HUES6 (cell line): ENCODE measurements around the gene ETFB.

Source experiments
- H3K27ac ChIP-seq: 2 replicates; pipeline ENCODE4 v1.7.0; 2013; ENCODE audit warnings: low read depth, mild to moderate bottlenecking, low read length, inconsistent platforms
- H3K27me3 ChIP-seq: 2 replicates; pipeline ENCODE4 v1.6.1; 2013; ENCODE audit warnings: low read length; ENCODE audit not compliant: control insufficient read depth, insufficient read depth
- H3K36me3 ChIP-seq: 2 replicates; pipeline ENCODE4 v1.6.1; 2013; ENCODE audit warnings: low read length; ENCODE audit not compliant: control insufficient read depth, insufficient read depth
- H3K4me1 ChIP-seq: 2 replicates; pipeline ENCODE4 v1.6.1; 2013; ENCODE audit warnings: low read length; ENCODE audit not compliant: control insufficient read depth, insufficient read depth
- H3K4me3 ChIP-seq: 2 replicates; pipeline ENCODE4 v1.5.1; 2013; ENCODE audit warnings: low read depth, low read length
- H3K9ac ChIP-seq: one replicate; pipeline ENCODE4 v1.6.1; 2013; ENCODE audit warnings: mild to moderate bottlenecking, low read length
- H3K9me3 ChIP-seq: 2 replicates; pipeline ENCODE4 v1.6.1; 2013; ENCODE audit warnings: low read depth, low read length; ENCODE audit not compliant: control insufficient read depth, insufficient read depth

Gene ETFB

GRCh38 chr19:51337141-51337860 lies 28.9 kb downstream of the ETFB start:
- peaks cover 4% of the 10 kb centered on the region; the same call in 1 of the 2 replicates for H3K36me3 ChIP-seq
- no peak overlapping the region for H3K9ac ChIP-seq
- no peaks in the 10 kb centered on the region for H3K9me3 ChIP-seq
- H3K4me1 ChIP-seq = peaks cover 25% of the 10 kb centered on the region
- no peak overlapping the region for H3K27ac ChIP-seq
- H3K27me3 ChIP-seq = peaks cover 19% of the 10 kb centered on the region
- no peak overlapping the region for H3K4me3 ChIP-seq

GRCh38 chr19:51333836-51334460 lies 32.2 kb downstream of the ETFB start:
- H3K36me3 ChIP-seq = peaks cover 32% of the 10 kb centered on the region
- no peak overlapping the region for H3K9ac ChIP-seq
- H3K27me3 ChIP-seq = no peaks in the 10 kb centered on the region
- no peak overlapping the region for H3K27ac ChIP-seq
- H3K4me1 ChIP-seq = peaks cover 10% of the 10 kb centered on the region
- no peak overlapping the region for H3K4me3 ChIP-seq
- H3K9me3 ChIP-seq = no peaks in the 10 kb centered on the region; the same call in 1 of the 2 replicates

- H3K27ac ChIP-seq = no peak overlapping the region
- H3K9ac ChIP-seq = no peak overlapping the region
- peaks cover 7% of the 10 kb centered on the region for H3K27me3 ChIP-seq
- H3K4me3 ChIP-seq = no peak overlapping the region
- no peaks in the 10 kb centered on the region; the same call in 1 of the 2 replicates for H3K9me3 ChIP-seq
- peaks cover 32% of the 10 kb centered on the region for H3K36me3 ChIP-seq
- H3K4me1 ChIP-seq = peaks cover 7% of the 10 kb centered on the region
Measured at GRCh38 chr19:51331716-51332115, 34.5 kb downstream of the ETFB start.

GRCh38 chr19:51331193-51331592 lies 35.0 kb downstream of the ETFB start:
- no peak overlapping the region for H3K9ac ChIP-seq
- peaks cover 32% of the 10 kb centered on the region for H3K36me3 ChIP-seq
- H3K4me3 ChIP-seq = no peak overlapping the region
- H3K4me1 ChIP-seq = peaks cover 7% of the 10 kb centered on the region
- peaks cover 9% of the 10 kb centered on the region for H3K27me3 ChIP-seq
- H3K27ac ChIP-seq = no peak overlapping the region
- no peaks in the 10 kb centered on the region; the same call in 1 of the 2 replicates for H3K9me3 ChIP-seq

GRCh38 chr19:51330366-51330765 lies 35.8 kb downstream of the ETFB start:
- Histone ChIP-seq H3K27me3 (peaks cover 12% of the 10 kb centered on the region), H3K27ac (no peak overlapping the region), H3K36me3 (peaks cover 32% of the 10 kb centered on the region), H3K9me3 (no peaks in the 10 kb centered on the region; the same call in 1 of the 2 replicates), H3K4me3 (no peak overlapping the region), H3K4me1 (peaks cover 7% of the 10 kb centered on the region), H3K9ac (no peak overlapping the region)

- Histone ChIP-seq H3K27ac (no peak overlapping the region), H3K27me3 (peaks cover 12% of the 10 kb centered on the region), H3K4me3 (no peak overlapping the region), H3K4me1 (peaks cover 7% of the 10 kb centered on the region), H3K9ac (no peak overlapping the region), H3K9me3 (no peaks in the 10 kb centered on the region; the same call in 1 of the 2 replicates), H3K36me3 (peaks cover 32% of the 10 kb centered on the region)
Measured at GRCh38 chr19:51329411-51329810, 36.8 kb downstream of the ETFB start.

- H3K36me3 ChIP-seq = peaks cover 34% of the 10 kb centered on the region
- no peaks in the 10 kb centered on the region; the same call in 1 of the 2 replicates for H3K9me3 ChIP-seq
- H3K27me3 ChIP-seq = peaks cover 12% of the 10 kb centered on the region
- peaks cover 7% of the 10 kb centered on the region for H3K4me1 ChIP-seq
- H3K4me3 ChIP-seq = peak overlapping the region; percentile 66
- no peak overlapping the region for H3K27ac ChIP-seq
- no peak overlapping the region for H3K9ac ChIP-seq
Measured at GRCh38 chr19:51327066-51328001, 38.9 kb downstream of the ETFB start.

- Histone ChIP-seq H3K4me1 (peaks cover 7% of the 10 kb centered on the region), H3K9me3 (no peaks in the 10 kb centered on the region; the same call in 1 of the 2 replicates), H3K36me3 (peaks cover 25% of the 10 kb centered on the region), H3K27ac (no peak overlapping the region), H3K4me3 (peak overlapping the region; percentile 66), H3K27me3 (peaks cover 12% of the 10 kb centered on the region), H3K9ac (no peak overlapping the region)
Measured at GRCh38 chr19:51326216-51327065, 39.7 kb downstream of the ETFB start.

- Histone ChIP-seq H3K4me1 (peaks cover 10% of the 10 kb centered on the region), H3K9ac (no peak overlapping the region), H3K27me3 (peaks cover 12% of the 10 kb centered on the region), H3K4me3 (no peak overlapping the region), H3K9me3 (no peaks in the 10 kb centered on the region), H3K27ac (no peak overlapping the region), H3K36me3 (peaks cover 14% of the 10 kb centered on the region)
Measured at GRCh38 chr19:51325161-51325976, 40.8 kb downstream of the ETFB start.

- Histone ChIP-seq H3K9me3 (no peaks in the 10 kb centered on the region), H3K4me3 (no peak overlapping the region), H3K27me3 (peaks cover 12% of the 10 kb centered on the region), H3K9ac (no peak overlapping the region), H3K36me3 (peaks cover 5% of the 10 kb centered on the region; the same call in 1 of the 2 replicates), H3K4me1 (peaks cover 17% of the 10 kb centered on the region), H3K27ac (no peak overlapping the region)
Measured at GRCh38 chr19:51324167-51324481, 42.1 kb downstream of the ETFB start.
